HG03095 (cell line): Measurements from ENCODE around the gene FBRSL1.
A peak's percentile ranks its signal among the peaks of the same experiment; 100 is the strongest.

Experiments
- ATAC-seq: cut with Tn5 transposase; IDR thresholded peaks from one replicate; pipeline ENCODE4 v1.9.1; 2021; ENCODE audit warnings: moderate library complexity; ENCODE audit not compliant: unreplicated experiment

Gene FBRSL1

DNA sequence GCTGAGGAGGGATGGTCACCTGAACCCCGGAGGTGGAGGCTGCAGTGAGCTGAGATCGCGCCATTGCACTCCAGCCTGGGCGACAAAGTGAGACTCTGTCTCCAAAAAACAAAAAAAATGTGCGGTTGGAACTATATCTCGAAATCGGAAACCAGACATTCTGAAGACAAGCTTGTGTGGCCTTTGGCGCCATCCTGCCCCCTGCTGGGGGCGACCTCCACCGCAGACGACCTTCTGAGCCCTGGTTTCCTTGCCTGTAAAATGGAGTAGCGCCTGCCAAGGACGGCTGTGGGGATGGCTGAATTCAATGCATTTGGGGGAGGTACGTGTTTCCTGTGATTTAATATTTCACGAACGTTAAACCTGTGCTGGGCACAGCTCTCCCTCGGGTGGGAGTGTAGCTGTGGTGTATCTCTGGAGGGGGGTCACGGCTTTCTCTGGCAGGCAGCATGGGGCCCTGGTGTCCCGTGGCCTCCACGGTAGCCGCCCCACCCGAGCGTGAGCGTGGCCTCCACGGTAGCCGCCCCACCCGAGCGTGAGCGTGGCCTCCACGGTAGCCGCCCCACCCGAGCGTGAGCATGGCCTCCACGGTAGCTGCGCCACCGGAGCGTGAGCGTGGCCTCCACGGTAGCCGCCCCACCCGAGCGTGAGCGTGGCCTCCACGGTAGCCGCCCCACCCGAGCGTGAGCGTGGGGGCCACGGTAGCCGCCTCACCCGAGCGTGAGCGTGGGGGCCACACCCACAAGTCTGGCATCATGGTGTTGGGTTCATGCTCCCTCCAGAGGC is 65.1 kb downstream of the FBRSL1 start:
- ATAC-seq = no peak

DNA sequence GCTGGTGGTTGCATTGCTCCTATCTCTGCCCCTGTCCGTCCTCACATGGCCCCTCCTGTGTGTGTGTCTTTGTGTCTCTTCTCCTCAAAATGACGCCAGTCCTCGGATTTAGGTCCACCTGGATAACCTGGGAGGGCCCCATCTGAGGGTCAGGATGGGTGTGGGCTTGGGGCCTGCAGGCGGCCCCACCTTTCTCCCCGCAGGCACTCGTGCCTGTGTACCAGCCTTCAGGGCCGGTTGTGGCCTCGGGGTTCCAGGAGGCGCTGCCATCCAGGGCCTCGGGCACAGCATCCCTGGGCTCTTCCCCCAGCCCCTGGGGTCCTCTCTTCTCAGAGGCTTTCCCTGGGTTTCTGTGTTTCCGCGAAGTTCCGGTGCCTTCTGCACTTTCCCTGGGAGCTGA is 65.7 kb downstream of the FBRSL1 start:
- ATAC-seq = no peak

DNA sequence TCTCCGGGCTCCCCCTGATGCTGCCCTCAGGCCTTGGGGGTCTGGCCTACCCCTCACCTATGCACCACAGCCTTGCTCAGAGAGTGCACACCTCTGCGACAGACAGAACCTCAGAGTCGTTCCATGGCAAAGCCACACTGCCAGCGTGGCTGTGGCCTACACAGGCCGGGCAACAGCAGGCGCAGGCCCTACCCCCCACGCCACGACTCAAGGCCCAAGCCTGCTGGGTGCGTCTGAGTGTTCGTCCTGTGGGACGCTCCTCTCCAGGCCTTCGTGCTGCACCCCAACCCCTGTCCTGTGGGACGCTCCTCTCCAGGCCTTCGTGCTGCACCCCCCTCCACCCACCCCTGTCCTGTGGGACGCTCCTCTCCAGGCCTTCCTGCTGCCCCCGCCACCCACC is 66.3 kb downstream of the FBRSL1 start:
- ATAC-seq = no peak

DNA sequence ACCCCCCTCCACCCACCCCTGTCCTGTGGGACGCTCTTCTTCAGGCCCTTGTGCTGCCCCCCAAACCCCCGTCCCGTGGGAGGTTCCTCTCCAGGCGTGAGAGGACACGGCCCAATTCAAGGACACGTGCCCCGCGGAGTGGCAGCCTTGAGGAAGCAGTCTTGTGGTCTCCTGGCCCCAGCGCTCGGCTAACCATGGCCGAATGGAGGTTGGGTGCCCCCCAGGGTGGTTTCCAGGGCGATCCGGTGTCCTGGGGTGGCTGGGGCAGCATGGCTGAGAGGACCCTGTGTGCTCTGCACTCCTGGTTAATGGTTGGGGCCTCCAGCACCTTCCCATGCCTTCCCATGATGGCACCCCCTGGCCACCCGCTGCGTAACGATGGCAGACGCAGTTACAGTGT is 66.8 kb downstream of the FBRSL1 start:
- ATAC-seq = no peak

DNA sequence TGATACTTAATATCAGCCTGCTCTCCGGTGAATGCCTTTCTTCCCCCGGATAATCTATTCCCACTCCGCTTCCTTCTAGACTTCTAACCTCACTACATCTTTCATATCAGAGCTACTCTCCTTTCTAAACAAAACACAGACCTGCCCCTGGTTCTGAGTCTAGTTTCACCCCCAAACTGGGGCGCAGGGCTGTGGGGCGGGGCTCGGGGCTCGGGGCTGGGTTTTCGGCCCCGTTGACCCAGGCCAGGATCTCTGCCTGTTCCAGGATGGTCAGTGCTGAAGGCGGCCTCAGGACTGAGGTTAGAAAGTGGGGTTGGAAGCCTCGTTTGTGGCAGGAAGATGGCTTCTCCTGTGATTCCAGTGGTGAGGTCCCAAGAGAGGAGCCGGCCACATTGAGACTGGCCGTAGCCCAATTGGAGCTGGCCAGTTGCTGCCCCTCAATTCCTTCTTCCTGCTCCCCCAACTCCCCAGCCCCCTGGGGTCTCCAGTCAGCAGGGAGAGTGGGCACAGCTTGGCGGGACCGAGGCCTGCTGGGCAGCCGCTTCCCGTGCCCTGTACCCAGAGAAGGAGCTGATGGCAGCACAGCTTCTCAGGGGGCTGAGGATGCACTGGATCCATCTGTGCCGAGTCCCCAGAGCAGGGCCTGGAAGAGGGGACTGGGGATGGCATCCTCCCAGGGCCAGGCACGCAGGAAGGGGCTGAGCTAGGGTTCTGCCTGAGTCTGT is 67.5 kb downstream of the FBRSL1 start:
- no peak for ATAC-seq

DNA sequence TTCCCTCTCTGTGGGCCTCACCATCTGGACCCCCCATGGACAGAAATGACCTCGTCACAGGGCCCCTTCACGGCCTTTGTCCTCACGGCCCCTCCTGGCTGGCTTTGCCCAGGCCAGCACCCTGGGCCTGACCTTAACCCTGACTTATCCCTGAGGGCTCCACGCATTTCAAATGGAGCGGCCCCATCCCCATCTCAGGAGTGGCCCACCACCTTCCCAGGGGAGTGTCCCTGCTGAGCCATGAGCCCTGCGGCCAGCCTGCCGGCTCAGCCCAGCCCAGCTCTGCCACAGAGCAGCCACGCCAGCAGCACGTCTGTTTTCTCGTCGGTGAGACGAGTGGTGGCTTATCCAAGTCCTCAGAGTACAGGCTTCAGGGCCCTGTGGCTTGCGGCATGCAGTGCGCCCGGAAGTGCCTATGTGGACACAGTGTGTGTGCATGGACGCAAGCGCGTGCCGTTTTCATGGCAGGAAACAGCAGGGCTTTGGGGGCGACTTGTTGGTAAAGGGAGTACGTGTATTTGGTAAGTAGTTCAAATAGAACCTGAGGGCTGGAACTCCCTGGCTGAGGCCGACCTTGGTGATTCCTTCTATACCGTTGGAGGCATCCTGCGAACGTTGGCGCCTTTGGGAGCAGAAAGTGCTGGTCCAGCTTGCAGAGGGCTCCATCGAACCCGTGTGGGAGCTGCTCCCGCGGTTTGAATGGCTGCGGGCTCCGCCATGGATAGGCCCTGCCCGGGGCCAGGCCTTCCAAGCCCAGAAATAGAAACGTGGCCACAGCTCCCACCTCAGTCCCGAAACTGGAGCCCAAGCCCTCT is 68.3 kb downstream of the FBRSL1 start:
- ATAC-seq = no peak

DNA sequence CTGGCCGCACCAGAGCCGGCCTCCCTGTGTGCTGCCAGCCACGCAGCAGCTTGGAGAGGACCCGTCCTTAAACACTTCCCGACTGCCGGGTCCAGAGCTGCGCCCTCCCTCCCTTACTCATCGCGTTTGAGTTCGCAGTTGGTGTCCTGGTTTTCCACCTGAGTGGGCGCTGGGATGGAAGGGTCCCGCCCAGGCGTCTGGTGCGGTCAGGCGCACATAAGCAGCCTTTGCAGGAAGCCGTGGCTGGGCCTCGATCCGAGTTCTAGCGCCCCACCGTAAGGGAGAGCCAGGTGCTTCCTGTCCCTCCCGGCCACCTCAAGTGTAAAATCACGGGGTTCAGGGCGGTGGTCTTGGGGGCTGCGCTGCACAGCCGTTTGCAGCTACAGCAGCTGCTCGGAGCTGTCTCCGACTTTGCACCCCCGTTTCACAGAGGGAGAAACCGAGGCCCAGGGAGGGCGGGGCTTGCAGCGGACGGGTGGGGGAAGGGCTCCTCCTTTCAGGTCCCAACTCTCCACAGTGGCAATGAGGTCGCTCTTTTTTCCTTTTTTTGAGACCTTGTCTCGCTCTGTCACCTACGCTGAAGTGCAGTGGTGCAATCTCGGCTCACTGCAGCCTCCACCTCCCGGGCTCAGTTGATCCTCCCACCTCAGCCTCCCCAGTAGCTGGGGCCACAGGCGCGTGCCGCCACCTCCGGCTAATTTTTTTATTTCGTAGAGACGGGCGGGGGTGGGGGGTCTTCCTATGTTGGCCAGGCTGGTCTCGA is 69.1 kb downstream of the FBRSL1 start:
- ATAC-seq = no peak

DNA sequence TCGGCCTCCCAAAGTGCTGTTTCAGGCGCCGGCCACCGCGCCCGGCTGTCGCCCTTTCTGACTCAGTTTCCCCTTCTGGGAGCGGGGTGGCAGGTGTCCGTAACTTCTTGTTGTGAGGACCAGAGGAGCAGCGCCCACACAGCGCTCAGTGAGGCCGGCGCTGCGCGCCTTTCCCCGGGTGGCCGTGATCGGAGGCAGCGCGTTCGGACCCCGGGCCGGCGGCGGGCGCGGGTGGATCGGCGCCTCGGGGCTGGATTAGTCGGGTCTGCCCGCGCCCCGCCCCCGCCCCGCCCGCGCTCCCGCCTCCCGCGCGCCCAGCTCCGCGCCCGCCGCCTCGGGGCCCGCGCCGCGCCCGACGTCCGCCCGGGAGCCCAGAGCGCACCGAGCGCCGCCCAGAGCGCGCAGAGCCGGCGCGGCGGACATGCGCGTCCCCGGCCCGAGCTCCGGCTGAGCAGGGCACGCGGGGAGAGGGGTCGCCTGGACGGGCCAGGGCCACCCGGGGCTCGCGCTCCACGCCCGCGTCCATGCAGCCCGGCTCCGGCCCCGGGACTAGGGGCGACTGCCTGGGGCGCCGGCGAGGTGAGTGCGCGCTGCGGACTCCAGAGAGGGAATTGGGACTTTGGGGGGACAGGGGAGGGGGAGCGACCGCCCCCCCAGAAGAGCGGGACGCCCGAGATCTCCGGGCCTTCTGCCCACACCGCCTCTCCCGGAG is 69.9 kb downstream of the FBRSL1 start:
- no peak for ATAC-seq

DNA sequence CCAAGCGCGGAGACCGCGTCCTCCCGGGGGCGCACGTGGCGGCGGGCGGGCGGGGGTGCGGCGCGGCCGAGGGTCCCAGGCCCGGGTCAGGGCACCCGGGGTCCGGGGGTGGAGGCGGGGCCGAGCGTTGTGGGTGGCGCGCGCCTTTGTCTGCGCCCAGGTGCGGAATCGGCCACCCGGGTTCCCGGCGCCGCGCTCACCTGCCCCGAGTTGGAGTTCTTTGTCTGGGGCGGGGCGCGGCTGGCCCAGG is 70.3 kb downstream of the FBRSL1 start:
- no peak for ATAC-seq

DNA sequence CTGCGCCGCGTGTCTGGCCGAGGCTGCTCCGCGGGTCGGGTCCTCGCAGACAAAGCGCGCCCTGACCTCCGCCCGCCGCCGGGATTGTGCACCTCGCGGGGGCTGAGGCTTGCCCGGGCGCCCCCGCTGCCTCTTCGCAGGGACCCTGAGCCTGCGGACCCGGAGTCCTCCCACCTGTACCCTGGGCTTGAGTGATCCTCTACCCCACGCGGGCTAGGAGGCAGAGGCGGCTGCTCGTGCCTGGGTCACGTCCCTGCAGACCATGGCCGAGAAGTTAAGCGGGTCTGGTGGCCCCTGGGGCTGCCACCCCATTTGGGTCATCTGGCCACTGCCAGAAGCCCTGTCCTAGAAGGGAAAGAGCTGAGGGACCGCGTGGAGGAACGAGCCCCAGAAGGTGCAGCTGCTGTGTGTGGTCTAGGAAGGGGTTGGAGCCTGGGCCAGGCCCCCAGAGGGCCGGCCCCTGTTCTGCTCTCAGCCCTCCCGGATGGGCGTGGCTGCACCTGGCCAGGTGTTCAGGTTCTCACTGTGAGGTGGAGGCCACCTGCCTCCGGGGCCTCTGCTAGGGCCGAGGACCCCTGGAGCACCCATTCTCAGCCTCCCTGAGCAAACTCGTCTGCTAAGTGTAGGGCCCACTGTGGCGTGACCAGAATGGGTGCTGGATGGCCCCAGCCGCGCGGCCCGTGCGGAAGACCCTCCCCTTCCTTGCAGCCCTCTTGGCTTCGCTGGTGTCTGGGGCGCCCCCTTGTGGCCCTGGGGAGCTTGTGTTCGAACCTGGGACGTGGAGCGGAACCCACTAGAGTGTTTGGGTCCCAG is 70.9 kb downstream of the FBRSL1 start:
- peak; percentile 51 for ATAC-seq
